Measurements from ENCODE around the gene TREML1. TPM values are rescaled to one million over a fixed set of nuclear protein-coding genes. Genes with fewer than 3 reads are reported as not detected.

The TREML1 gene
- polyA plus RNA-seq, 1 of the 3 experiments (the other 2 are of a cell fraction), result not detected

DNA sequence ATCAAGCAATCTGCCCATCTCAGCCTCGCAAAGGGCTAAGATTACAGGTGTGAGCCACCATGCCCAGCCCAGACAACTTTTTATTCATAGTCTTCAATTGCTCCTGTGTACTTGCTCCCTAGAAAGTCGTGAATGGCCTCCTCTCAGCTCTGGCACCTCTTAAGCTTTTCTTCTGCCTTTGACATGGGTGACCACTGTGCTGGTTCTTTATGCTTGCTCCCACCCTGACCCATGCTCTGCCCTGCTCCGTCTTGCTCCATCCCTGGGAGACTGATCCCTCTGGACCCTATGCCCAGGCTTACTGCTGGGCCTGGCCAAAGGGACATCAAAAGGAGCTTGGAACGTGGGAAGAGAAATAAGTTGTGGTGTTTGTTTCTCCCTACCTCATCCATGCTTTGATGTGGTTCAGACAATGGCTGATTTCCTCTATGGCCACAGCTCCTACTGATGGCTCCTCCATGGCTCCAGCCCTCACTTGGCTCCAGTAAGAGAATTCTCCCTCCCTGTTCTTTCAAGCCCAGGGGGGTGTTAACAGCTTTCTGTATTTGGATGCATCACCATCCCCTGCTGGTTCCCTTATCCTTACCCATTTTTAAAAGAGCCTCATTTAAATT, 16.5 kb upstream of the TREML1 start:
- no peak overlapping the region for H3K4me3 ChIP-seq (ENCODE audit: low read depth in 2 of 2, low read length in 1 of 2)
- no peaks in the 10 kb centered on the region; the same call in 1 of the 2 replicates for H3K27me3 ChIP-seq (ENCODE audit: insufficient read depth)
- no peak for TF ChIP-seq EZH2phosphoT487 (IDR thresholded peaks at IDR 0.05; ENCODE audit: borderline replicate concordance, low read depth)
- no peak for TF ChIP-seq TAF1 (IDR thresholded peaks at IDR 0.05; ENCODE audit: borderline replicate concordance, low read depth, low read length)
- TF ChIP-seq SMC3 (IDR thresholded peaks at IDR 0.05; ENCODE audit: low read depth, low read length), result no peak
- no peak for TF ChIP-seq MAX (IDR thresholded peaks at IDR 0.05; ENCODE audit: low read depth)
- no peak for TF ChIP-seq EP300 (IDR thresholded peaks at IDR 0.05; ENCODE audit: borderline replicate concordance in 1 of 2, low read depth in 1 of 2, low read length in 1 of 2)
- TF ChIP-seq CTCF (IDR thresholded peaks at IDR 0.05), result no peak
- TF ChIP-seq GATA2 (CRISPR knock-in tag; IDR thresholded peaks at IDR 0.05), result no peak
- no peak for TF ChIP-seq REST (IDR thresholded peaks at IDR 0.05; ENCODE audit: low read depth, low read length)
- TF ChIP-seq, protein P1, sequence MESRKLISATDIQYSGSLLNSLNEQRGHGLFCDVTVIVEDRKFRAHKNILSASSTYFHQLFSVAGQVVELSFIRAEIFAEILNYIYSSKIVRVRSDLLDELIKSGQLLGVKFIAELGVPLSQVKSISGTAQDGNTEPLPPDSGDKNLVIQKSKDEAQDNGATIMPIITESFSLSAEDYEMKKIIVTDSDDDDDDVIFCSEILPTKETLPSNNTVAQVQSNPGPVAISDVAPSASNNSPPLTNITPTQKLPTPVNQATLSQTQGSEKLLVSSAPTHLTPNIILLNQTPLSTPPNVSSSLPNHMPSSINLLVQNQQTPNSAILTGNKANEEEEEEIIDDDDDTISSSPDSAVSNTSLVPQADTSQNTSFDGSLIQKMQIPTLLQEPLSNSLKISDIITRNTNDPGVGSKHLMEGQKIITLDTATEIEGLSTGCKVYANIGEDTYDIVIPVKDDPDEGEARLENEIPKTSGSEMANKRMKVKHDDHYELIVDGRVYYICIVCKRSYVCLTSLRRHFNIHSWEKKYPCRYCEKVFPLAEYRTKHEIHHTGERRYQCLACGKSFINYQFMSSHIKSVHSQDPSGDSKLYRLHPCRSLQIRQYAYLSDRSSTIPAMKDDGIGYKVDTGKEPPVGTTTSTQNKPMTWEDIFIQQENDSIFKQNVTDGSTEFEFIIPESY (IDR thresholded peaks at IDR 0.05; ENCODE audit: borderline replicate concordance, low read depth), result no peak
- TF ChIP-seq RCOR1 (IDR thresholded peaks at IDR 0.05; ENCODE audit: low read length), result no peak
- TF ChIP-seq FOXJ3 (CRISPR knock-in tag; IDR thresholded peaks at IDR 0.05), result no peak
- 7% methylated on average over 4 of the region's 4 CpGs for WGBS (ENCODE audit: low lambda C conversion rate)
- H3K27ac ChIP-seq (ENCODE audit: low read depth in 2 of 2, low read length in 1 of 2), result no peak overlapping the region
- H4K20me1 ChIP-seq (ENCODE audit: insufficient read depth), result no peaks in the 10 kb centered on the region
- POLR2A ChIA-PET, result no interaction called here
- H3K79me2 ChIP-seq (ENCODE audit: insufficient read depth), result no peaks in the 10 kb centered on the region
- CTCF ChIA-PET, result no interaction called here
- no peak overlapping the region for H3K4me2 ChIP-seq
- H2AFZ ChIP-seq (ENCODE audit: low read depth), result no peak overlapping the region
- no peak for DNase-seq
- no peaks in the 10 kb centered on the region for H3K9me3 ChIP-seq
- H3K36me3 ChIP-seq (replicated peaks in 1 of 2; ENCODE audit: control insufficient read depth in 1 of 2, insufficient read depth in 2 of 2, low read length in 1 of 2), result no peaks in the 10 kb centered on the region
- no peaks in the 10 kb centered on the region for H3K9me2 ChIP-seq
- no peaks in the 10 kb centered on the region for H3F3A ChIP-seq (replicated peaks; ENCODE audit: insufficient read depth)
- no peak overlapping the region for H3K9ac ChIP-seq
- no peaks in the 10 kb centered on the region for H3K4me1 ChIP-seq (ENCODE audit: control insufficient read depth in 1 of 2, insufficient read depth in 2 of 2, low read depth in 1 of 2, low read length in 1 of 2)
